Measurements from ENCODE around the gene SVOPL. TPM values are rescaled to one million over a fixed set of nuclear protein-coding genes. Genes with fewer than 3 reads are reported as not detected.

Gene SVOPL
- total RNA-seq, 2 donors from 2014 or later, result not detected

GRCh38 chr7:138632826-138633602 is 68.1 kb downstream of the SVOPL start:
- Mint-ChIP-seq H3K36me3 (no peaks in the 10 kb centered on the region), H3K9me3 (no peaks in the 10 kb centered on the region), H3K27ac (no peak overlapping the region)
- no peak for DNase-seq (ENCODE audit: low spot score in 2 of 2)
- no peak for ATAC-seq

DNA sequence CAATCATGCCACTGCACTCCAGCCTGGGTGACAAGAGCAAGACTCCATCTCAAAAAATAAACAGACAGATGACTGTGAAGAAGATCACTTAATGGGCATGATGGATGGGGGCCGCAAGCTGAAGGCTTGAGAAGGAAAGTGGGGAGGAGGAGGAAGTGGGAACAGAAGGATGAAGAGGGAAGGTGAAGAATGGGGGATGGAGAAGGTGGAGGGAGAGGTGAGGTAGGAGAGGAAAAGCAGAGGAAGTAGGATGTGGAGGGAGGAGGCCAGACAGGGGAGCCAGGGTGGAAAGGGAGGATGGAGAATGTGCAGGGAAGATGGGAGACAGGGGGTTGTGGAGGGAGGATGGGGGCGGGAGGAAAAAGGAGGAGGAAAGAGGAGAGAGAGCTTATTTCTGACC is 68.8 kb downstream of the SVOPL start:
- Mint-ChIP-seq H3K36me3 (no peaks in the 10 kb centered on the region), H3K27ac (no peak overlapping the region), H3K9me3 (no peaks in the 10 kb centered on the region)
- DNase-seq (ENCODE audit: low spot score in 2 of 2) (no peak), ATAC-seq (no peak)

DNA sequence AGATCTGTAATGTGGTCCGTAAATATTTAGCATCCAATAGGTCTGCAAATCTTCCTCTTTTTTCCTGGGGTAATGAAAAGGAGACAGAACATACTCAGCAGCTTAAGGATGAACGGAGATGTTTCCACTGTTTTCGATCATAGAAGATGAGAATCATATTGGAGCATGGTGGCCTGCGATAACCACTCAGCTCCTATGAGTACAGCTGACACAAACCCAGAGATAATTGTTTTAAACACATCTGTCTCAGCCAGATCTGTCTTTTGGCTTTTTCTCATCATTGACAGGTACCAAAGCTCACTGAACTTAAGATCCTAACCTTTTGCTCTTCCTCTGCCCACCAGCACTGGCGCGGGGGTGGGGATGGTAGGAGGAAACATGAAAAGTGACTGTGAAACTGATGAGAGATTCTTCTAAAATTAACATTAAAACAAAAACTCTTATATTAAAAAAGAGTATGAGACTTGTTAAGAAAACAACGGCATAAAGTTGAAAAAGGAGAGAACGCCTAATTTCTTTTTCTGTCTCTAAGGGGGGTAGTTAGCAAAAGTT is 71.0 kb downstream of the SVOPL start:
- H3K36me3 Mint-ChIP-seq, result peaks cover 0 to 5% of the 10 kb centered on the region in 2 donors
- DNase-seq (ENCODE audit: low spot score in 2 of 2) (no peak), ATAC-seq (no peak)
- H3K27ac Mint-ChIP-seq, result no peak overlapping the region
- no peaks in the 10 kb centered on the region for H3K9me3 Mint-ChIP-seq

DNA sequence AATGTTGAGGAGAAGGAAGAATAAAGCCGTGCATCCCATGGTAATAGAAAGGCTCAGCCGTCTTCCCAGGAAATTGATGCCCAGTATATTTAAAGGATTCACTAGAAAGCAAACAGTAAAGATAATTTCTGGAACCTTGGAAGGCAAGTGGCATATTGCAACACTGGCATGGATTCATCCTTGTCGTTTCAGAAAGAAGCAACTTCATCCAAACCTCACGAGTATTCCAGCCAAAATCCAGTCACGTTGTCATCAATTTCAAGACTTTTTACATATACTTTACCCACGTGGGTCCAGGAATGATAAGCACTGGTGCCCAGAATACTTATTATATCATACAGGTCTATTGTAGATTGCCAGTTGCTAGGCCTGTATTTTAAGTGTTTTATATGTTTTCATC is 73.8 kb downstream of the SVOPL start:
- H3K36me3 Mint-ChIP-seq, result peaks cover 0 to 5% of the 10 kb centered on the region in 2 donors
- no peaks in the 10 kb centered on the region for H3K9me3 Mint-ChIP-seq
- DNase-seq (ENCODE audit: low spot score in 2 of 2) (no peak), ATAC-seq (no peak)
- H3K27ac Mint-ChIP-seq, result no peak overlapping the region

DNA sequence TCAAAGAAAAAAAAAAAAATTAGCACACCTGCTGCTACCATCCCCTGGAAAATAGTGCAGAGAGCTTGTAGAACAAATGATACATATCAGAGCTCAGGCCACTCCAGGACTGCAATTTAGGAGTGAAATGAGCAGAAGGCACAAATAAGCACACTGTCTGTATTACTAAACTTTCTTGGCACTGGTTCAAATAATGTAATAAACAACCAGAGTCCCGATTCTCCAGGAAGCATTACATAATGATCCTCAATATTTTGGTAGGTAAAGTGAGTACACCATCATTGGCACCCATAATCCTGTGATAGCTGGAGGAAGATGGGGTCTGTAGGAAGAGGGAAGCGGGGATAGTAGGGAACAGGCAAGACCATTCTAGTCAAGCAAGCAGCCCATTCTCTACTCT is 74.3 kb downstream of the SVOPL start:
- ATAC-seq, result no peak
- no peak for DNase-seq (ENCODE audit: low spot score in 2 of 2)
- H3K9me3 Mint-ChIP-seq, result no peaks in the 10 kb centered on the region
- peaks cover 0 to 5% of the 10 kb centered on the region in 2 donors for H3K36me3 Mint-ChIP-seq
- H3K27ac Mint-ChIP-seq, result peak overlapping the region in 1 of 2 donors; percentile 60

- H3K36me3 Mint-ChIP-seq, result peaks cover 0 to 5% of the 10 kb centered on the region in 2 donors
- peak overlapping the region in 1 of 2 donors; percentile 75 for H3K27ac Mint-ChIP-seq
- ATAC-seq (peak; percentile 23 to 59), DNase-seq (ENCODE audit: low spot score in 2 of 2) (no peak)
- H3K9me3 Mint-ChIP-seq, result no peaks in the 10 kb centered on the region
These were observed 75.3 kb downstream of the SVOPL start for GRCh38 chr7:138625849-138626230.

- H3K27ac Mint-ChIP-seq, result peak overlapping the region in 1 of 2 donors; percentile 75
- H3K36me3 Mint-ChIP-seq, result peaks cover 0 to 5% of the 10 kb centered on the region in 2 donors
- no peaks in the 10 kb centered on the region for H3K9me3 Mint-ChIP-seq
- DNase-seq (ENCODE audit: low spot score in 2 of 2) (no peak), ATAC-seq (peak; percentile 55 to 68)
These were observed 75.9 kb downstream of the SVOPL start for GRCh38 chr7:138625084-138625848.

GRCh38 chr7:138622841-138623240 is 78.3 kb downstream of the SVOPL start:
- no peak overlapping the region for H3K27ac Mint-ChIP-seq
- DNase-seq (ENCODE audit: low spot score in 2 of 2) (no peak), ATAC-seq (no peak)
- H3K9me3 Mint-ChIP-seq, result no peaks in the 10 kb centered on the region
- H3K36me3 Mint-ChIP-seq, result peaks cover 0 to 5% of the 10 kb centered on the region in 2 donors

DNA sequence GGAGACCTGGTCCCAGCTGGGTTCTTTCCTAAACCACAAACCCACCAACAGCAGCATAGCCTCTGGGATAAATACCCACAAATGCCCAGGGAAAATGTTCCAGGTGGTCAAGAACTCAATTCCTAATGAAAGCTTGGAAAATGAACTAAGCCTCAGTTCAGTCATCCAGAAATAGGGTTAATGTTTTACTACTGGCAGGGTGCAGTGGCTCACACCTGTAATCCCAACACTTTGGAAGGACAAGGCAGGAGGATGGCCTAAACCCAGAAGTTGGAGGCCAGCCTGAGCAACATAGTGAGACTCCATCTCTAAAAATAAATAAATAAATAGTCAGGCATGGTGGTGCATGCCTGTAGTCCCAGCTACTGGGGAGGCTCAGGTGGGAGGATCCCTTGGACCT is 82.2 kb downstream of the SVOPL start:
- ATAC-seq, result no peak
- DNase-seq (ENCODE audit: low spot score in 2 of 2), result no peak
- no peak overlapping the region for H3K27ac Mint-ChIP-seq
- no peaks in the 10 kb centered on the region for H3K36me3 Mint-ChIP-seq
- H3K9me3 Mint-ChIP-seq, result no peaks in the 10 kb centered on the region

- DNase-seq (ENCODE audit: low spot score in 2 of 2), result no peak
- ATAC-seq, result no peak
- peak overlapping the region in 1 of 2 donors; percentile 56 for H3K27ac Mint-ChIP-seq
- peaks cover 0 to under 1% of the 10 kb centered on the region in 2 donors for H3K9me3 Mint-ChIP-seq
- H3K36me3 Mint-ChIP-seq, result peaks cover 0 to 1% of the 10 kb centered on the region in 2 donors
These were observed 82.7 kb downstream of the SVOPL start for GRCh38 chr7:138618506-138618905.

DNA sequence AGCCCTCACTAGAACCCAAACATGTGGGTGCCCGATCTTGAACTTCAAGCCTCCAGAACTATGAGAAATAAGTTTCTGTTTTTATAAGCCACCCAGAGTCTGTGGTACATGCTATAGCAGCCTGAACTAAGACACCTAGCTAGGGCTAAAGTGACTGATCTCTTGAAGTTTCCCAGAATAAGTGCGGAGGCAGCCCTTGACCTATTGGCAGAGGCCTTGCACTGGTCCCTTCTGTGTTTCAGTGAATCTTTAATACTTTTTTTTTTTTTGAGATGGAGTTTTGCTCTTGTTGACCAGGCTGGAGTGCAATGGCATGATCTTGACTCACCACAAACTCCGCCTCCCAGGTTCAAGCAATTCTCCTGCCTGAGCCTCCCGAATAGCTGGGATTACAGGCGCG is 85.1 kb downstream of the SVOPL start:
- peaks cover 0 to 5% of the 10 kb centered on the region in 2 donors for H3K36me3 Mint-ChIP-seq
- DNase-seq (ENCODE audit: low spot score in 2 of 2) (no peak), ATAC-seq (no peak)
- peaks cover 0 to 4% of the 10 kb centered on the region in 2 donors for H3K9me3 Mint-ChIP-seq
- no peak overlapping the region for H3K27ac Mint-ChIP-seq

- peaks cover 0 to 4% of the 10 kb centered on the region in 2 donors for H3K9me3 Mint-ChIP-seq
- H3K27ac Mint-ChIP-seq, result no peak overlapping the region
- no peak for ATAC-seq
- H3K36me3 Mint-ChIP-seq, result peaks cover 0 to 5% of the 10 kb centered on the region in 2 donors
- no peak for DNase-seq (ENCODE audit: low spot score in 2 of 2)
These were observed 87.5 kb downstream of the SVOPL start for GRCh38 chr7:138613630-138614029.

DNA sequence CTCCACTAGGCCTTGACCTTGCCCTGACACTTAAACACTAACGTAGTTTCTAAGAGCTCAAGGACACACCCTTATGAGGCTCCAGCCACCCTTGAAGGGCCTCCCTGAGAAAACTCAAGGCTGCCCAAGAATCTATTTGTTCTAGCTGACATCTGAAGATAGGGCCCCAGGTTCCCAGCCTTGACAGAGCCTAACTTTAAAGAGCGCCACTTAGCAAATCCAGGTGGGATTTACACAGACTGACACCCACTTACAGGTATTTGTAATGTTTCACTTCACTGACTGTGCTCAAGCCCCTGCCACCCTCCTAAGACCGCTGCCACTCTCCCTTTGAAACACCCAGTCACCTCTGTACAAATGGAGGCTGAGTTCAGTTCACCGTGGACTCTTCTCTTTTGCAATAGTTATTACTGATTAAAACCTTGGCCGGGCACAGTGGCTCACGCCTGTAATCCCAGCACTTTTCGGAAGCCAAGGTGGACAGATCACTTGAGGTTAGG is 90.4 kb downstream of the SVOPL start:
- H3K27ac Mint-ChIP-seq, result no peak overlapping the region
- ATAC-seq (no peak), DNase-seq (ENCODE audit: low spot score in 2 of 2) (no peak)
- peaks cover 0 to 4% of the 10 kb centered on the region in 2 donors for H3K9me3 Mint-ChIP-seq
- peaks cover 0 to 5% of the 10 kb centered on the region in 2 donors for H3K36me3 Mint-ChIP-seq

GRCh38 chr7:138608275-138608674 is 92.9 kb downstream of the SVOPL start:
- peak; percentile 64 to 86 for ATAC-seq
- peaks cover 0 to 2% of the 10 kb centered on the region in 2 donors for H3K36me3 Mint-ChIP-seq
- H3K27ac Mint-ChIP-seq, result no peak overlapping the region
- H3K9me3 Mint-ChIP-seq, result peaks cover 0 to 2% of the 10 kb centered on the region in 2 donors
- DNase-seq (ENCODE audit: low spot score in 2 of 2), result no peak

GRCh38 chr7:138607216-138608126 is 93.7 kb downstream of the SVOPL start:
- ATAC-seq (no peak), DNase-seq (ENCODE audit: low spot score in 2 of 2) (no peak)
- H3K9me3 Mint-ChIP-seq, result no peaks in the 10 kb centered on the region
- no peaks in the 10 kb centered on the region for H3K36me3 Mint-ChIP-seq
- peak overlapping the region; percentile 6 to 63 for H3K27ac Mint-ChIP-seq

DNA sequence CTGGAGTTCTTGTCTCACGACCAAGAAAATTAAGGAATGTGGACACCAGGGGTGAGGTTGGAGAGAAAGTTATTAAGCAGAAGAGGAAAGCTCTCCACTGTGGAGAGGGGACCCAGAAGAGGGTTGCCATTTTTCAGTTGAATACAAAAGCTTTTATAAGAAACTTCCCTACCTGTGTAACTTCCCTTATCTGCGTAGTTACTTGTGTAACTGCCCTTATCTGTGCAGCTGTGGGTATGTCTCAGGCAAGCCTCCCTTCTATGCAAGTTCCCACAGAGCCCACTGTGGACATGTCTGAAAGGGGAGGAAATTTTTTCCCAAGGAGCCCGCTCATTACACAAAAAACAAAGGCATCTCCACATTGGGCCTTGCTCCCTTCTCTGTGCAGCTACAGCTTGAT is 94.9 kb downstream of the SVOPL start:
- no peak for ATAC-seq
- Mint-ChIP-seq H3K9me3 (no peaks in the 10 kb centered on the region), H3K36me3 (no peaks in the 10 kb centered on the region), H3K27ac (no peak overlapping the region)
- DNase-seq (ENCODE audit: low spot score in 2 of 2), result no peak
